HG02885 (cell line): ENCODE data around the gene TTN.

Source experiments
- ATAC-seq: cut with Tn5 transposase; IDR thresholded peaks from one replicate; pipeline ENCODE4 v1.9.1; 2021; ENCODE audit warnings: mild to moderate bottlenecking; ENCODE audit not compliant: unreplicated experiment, poor library complexity

Gene TTN

DNA sequence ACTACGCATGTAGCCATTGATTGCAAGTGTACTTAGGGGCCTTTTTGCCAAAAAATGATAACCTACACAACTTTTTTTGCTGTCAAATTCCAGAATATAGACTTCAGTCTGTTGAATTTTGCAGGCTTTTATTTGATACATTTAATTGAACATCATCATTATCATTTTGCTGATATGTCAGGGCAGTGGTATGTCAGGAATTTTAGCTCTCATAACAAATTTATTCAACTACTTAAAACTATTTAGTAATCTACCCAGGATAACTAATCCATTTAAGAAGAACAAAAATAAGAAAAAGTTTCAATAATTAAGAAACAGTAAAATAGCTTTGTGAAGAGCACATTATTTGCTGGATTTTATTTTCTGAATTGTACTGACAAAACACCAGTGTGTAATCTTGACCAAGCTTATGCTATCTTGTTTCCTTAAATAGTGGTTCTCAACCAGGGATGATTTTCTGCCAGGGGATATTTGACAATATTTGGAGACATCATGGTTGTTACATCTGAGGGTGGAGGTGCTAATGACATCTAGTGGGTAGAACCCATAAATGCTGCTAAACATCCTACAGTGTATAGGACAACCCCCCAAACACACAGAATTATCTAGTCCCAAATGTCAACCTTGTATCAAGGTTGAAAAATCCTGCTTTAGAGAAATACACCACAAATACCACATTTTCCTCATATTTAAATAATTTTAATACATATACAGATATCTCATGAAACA, 12.1 kb upstream of the TTN start:
- peak; percentile 46 for ATAC-seq

DNA sequence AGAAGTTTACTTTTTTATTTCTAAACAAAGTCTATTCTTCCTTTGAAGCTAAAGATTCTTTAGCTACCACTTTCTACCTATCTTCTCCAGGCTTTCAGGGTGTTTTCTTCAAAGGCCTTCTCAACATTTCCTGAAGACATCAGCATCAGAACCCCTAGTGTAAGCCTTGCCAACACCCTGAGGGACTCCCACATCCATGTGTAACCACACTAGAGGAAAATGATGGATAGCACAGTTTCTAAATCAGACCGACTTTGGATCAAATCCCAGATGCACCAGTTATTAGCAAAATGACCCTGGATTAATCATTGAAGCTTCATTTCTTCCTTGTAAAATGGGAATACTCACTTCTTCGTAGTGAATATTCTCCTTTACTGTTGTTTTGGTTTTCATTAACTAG, 4.7 kb upstream of the TTN start:
- no peak for ATAC-seq

DNA sequence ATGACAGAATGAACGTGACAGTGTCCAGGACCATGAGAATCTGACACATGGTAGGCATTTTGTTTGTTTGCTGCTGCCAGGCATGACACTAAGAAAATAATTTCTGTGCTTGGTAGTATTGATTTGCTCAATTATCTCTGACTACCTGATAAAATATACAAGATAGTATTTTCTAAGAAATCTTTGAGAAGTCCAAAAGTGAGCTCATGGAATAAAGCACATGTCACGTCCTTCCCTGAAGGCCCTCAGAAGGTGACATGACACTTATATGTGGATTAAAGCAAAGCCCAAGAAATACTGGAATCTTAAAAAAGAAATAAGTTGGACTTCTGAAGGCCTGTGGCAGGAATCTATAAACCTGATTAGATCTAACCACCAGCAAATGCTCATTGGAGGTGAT, 3.8 kb upstream of the TTN start:
- no peak for ATAC-seq

DNA sequence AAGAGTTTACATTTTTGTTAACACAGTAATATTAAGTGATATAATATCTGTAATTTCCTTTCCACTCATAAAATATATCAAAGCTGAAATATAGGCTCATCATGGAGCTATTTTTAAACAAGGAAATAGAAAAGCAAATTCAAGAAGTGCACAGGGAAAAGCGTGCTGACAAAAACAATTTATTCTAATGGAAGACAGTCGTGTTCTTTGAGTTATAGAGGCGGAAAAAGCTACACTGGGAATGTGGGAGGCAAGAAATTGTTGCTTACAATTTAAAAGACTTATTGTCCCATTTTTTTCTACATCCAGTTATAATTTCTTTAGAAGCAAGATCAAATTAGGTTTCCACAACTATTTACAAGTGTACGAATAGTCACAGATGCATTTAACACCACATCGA, 3.2 kb upstream of the TTN start:
- no peak for ATAC-seq

DNA sequence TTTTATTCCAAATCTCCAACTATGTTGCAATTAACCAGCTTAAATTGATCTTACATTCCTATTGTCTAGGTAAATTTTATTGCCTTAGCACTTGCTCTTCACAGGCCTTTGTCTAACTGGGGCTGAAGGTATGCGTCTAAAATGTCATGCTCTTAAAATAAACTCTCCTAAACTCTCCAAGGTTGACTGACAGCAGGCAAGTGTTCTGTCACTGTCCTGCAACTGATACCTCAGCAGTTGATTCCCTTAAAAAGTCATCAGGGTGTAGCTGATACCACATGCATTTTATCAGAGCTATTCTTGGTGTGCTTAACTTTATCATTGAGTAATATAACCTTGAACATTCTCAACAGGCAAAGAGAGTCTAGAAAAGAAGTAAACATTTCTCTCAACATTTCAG, 680 bp downstream of the TTN start:
- ATAC-seq: no peak

DNA sequence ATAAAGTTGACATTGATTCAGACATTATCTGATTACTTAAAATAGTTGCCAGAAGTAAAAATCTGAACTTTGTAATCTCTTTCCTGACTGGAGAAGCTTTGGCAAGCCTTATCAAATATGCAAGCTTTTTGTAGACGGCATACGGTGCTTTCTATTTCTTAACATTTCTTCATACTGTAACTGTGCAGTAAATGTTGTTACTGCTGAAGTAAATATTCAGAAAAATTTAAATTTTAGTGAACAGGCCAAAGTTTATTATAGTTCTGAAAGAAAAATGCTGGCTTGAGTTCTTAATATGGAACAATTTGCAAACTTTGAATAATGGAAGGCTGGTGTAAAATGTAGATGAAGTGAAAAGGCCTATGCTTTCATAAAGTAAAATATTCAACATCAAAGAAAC, 1.8 kb downstream of the TTN start:
- ATAC-seq: no peak

DNA sequence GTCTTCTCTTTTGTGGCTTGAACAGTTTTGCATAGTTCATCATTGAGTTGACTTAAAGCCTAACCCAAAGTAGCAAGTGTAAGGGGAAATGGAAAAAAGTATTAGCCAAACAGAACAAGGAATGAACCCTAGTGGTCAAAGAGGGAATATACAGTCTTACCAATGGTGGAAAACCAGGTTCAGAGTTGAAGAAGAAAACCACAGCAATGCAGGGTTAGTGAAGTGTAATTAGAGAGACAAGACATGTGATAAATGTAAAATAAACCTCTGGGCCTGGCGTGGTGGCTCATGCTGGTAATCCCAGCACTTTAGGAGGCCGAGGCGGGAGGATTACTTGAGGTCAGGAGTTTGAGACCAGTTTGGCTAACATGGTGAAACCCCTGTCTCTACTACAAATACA, 2.4 kb downstream of the TTN start:
- peak; percentile 77 for ATAC-seq

DNA sequence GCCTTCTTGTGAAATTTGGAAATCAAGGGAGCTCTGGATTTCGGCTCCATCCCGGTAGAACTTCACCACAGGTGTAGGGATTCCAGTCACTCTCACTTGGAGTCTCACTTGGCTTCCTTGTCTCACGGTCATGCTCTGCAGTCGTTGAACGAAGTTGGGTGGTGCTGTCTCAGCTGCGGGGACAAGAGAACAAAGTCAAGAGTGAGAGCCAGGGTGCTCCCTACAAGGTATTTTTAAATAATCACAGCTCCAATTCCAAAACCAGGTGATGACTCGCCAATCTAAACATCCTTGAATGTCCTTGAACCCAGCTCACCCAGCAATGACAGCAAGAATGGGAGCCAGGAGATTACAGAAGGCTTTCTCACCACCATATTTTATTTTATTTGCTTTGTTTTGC, 6.7 kb downstream of the TTN start:
- ATAC-seq: no peak

DNA sequence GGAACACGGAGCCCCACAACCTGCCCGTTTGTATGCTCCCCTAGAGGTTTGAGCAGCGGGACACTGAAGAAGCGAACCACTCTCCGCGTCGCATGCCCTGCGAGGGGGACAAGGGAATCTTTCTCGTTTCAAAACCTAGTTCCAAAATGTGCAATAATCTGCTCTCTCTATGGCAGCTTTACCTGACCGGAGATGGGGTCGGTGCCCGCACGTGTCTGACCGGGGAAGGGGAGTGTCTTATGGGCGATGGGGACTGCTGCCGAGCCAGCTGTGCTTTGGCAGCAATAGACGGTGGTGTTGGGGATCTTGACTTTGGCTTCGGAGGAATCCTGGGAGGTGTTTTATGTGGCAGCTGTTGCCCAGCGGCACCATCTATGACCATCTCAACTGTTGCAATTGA, 7.9 kb downstream of the TTN start:
- ATAC-seq: no peak

DNA sequence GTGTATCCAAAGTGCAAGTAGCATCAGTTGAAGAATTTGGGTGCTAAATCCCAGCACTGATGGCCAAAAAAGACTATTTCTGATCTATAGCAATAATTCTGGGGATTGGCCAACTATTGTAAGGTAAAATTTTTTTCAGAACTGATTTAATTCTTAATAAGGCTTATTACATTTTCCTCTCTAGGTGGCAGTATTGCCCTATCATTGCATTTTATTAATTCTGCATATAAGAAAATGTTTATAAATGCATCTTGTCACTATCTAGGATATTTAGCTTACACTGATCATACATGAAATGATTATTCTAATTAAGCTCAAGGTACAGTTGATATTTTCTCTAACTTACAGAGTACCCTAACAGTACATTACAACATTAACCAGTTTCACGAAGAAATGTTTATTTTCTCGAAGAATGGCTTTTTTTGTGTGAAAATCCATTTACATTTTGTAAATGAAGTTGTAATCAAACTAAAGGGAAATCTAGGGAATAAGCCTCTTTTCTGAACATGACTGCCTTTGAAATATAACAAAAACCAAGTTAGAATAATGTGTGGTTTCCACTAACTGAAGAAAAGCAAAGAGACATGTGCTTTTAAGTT, 11.0 kb downstream of the TTN start:
- no peak for ATAC-seq

DNA sequence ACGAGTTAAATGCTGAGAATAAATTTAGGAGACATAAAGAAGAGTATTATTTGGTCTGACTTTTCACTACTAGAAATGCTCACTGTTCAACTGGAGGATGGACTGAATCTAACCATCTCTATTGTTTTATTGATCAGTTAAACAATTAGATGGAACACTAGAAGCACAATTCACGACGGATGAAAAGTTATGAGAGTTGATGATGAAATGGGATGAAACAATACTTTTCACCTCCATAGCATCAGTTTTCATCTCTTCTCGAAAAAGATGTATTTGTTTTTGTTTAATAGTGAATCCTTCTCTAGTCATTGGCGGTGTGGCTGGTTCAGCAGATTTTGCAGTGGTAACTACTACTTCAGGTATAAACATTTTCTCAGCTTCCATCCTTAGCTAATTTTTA, 19.3 kb downstream of the TTN start:
- ATAC-seq: no peak

DNA sequence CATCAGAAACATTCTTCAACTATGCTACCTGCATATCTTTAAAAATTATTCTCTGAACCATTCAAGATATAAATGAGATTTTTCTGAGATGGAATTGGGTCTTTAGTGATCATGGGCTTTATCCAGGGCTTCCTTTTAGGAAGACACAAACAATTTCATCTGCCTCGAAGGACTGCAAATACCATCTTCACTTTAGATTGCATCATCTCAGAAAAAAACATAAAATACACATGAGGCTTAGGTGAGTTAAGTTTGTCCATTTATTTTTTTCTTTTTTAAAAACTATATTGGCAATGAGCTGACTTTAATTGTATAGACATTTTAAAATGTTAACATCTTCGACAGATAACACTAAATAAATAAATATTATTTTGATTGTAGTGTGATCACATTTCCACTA, 20.1 kb downstream of the TTN start:
- no peak for ATAC-seq

DNA sequence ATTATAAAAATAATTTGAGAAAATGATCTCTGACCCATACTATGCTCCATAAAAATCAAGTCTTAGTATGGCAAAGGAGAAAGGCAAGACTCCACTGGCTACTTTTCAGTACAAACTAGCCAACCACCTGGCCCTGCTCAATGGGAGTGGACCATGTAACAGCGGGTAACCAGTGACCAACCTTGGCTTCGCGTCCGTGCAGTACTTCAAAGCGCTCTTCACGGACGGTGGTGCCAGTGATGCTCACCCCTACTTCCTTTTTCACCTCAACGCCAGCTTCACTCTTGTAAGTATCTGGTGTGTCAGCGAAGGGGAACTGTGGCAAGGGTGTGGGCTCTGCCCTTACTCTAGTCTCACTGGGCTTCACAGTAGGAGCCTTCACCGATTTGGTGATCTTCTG, 23.3 kb downstream of the TTN start:
- no peak for ATAC-seq

DNA sequence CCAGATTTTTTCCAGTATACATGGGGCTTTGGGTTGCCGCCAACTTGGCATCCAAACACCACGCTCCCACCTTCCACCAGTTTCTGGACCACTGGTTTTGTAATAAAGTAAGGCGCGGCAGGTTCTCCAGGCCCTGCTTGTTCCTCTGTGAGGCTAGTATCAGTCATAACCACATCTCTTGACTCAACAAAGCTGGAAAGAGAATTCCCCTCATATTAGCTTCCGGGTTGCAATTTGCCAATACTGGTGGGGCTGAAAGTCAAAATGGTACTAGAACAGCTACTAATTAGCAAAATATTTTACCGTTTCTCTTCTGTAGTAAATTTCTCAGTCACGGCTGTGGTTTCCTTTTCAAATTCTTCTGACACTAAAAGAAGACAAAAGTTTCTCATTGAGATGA, 25.0 kb downstream of the TTN start:
- ATAC-seq: peak; percentile 74

DNA sequence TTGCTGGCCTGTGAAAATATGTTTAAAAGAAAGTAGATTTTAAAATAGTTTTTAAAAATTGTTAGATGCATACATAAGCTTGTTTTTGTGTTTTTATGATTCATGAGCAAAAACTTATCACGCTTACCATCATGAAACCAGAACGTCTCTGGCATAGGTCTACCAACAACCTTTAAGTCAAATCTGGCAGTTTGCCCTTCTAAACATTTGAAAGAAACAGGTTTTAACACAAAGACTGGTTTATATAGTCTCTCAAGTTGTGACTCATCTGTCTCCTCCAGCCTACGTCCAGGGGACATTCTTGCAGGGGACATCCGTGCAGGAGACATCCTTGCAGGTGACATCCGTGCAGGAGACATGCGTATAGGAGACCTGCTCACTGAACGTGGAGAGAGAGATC, 29.6 kb downstream of the TTN start:
- no peak for ATAC-seq

DNA sequence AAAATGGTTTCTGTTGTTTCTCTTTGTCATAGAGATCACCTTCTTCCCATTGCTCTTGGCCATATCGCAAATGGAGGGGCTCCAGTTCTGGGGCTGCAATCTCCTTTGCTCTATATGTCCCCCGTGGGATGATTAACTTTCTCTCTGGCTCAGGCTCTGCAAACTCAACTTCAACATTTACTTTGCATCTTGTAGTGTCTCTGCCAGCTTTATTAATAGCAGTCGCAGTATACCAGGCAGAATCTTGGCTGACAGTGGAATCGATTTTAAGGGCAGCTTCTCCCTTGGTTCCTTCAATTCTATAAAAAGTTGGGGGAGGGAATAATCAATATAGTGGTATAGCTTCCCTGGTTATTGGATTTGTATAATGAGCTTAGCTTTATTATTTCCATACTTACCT, 30.5 kb downstream of the TTN start:
- ATAC-seq: no peak

DNA sequence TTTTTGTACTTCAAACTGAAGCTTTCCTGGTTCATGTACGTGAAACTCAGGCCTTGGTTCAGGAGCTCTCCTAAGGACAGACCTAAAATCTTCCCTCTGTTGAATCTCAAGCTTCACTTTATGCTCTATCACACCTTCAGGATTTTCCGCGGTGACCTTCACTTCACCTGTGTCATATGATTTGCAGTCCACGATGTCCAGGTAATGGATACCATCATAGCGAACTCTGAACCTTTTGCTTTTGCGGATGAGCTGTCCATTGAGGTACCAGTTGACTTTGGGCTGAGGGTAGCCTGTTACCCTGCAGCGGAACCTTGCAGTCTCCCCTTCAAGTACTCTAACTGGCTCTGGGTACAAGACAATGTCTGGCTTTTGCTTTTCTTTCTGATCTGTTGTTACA, 31.2 kb downstream of the TTN start:
- no peak for ATAC-seq

DNA sequence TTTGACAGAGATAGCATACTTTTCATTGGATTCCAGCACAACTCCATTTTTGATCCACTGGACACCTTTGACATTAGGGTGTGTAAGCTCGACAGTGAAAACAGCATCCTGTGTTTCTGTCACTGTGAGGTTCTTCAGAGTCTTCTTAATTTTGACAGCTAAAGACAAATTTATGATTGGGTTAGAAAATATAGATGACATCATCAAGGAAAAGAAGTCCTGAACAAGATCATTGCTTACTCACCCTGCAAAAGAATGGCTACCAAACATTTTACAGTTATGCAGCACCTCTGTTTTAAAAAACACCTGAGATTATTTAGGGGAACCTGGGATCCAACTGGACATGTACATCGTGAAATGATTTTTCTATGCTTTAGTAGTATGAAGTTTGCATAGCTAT, 36.7 kb downstream of the TTN start:
- no peak for ATAC-seq

DNA sequence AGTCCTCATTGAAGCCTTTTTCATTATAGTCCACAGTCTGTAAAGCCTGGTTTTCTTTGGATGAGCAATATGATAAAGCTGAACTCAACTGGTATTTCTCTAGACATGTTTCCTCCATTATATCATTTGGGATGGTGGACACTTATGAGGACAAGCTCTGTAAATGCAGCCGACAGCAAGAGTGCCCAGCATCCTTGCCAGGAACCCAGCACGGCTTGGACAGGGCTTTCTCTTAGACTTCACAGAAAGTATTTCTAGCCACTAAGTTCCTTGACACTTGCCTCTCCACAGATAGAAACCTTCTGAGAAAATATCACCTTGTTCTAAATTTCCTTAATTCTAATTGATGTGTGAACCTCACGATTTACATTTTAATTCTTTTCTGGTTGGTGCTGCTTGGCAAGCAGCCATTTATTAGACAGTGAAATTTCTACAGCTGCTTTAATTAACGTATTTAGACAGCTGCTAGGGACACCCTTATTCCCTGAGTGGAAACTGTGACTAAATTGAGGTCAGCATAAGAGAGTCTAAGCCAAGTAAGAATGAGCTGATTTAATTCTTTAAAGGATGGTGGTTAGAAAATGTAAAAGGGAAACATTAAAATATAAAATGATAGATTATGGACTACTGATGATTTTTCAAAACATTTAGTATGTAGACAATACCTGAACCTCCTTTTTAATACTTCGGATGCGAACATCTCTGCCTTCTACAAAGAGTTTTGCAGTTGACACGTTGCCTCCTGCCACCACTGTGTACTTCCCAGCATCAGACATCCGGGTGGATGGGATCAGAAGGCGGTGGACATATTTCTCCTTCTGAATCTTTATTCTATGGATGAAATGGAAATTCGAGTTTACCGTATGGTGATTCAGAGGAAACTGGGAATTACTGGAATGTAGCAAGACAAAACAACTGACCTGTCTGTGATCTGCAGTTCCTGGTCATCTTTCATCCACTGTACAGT, 39.8 kb downstream of the TTN start:
- ATAC-seq: no peak

DNA sequence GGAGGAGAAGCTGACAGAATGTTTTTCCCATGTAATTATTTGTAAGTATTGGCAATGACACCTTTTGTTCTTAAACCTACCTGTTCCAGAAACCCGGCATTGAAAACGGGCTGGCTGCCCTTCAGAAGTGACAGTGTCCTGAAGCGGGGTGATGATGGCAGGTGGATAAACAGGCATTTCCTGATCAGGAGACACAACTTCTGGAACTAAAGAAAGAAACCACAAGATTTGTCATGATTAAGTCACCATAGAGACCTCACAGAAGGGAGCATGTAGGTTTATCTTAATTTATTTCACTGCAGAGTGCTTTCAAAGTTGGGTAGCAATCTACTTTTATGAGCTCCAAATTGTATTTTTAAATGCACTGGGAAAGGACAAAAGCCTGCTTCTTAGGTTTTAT, 43.1 kb downstream of the TTN start:
- no peak for ATAC-seq

DNA sequence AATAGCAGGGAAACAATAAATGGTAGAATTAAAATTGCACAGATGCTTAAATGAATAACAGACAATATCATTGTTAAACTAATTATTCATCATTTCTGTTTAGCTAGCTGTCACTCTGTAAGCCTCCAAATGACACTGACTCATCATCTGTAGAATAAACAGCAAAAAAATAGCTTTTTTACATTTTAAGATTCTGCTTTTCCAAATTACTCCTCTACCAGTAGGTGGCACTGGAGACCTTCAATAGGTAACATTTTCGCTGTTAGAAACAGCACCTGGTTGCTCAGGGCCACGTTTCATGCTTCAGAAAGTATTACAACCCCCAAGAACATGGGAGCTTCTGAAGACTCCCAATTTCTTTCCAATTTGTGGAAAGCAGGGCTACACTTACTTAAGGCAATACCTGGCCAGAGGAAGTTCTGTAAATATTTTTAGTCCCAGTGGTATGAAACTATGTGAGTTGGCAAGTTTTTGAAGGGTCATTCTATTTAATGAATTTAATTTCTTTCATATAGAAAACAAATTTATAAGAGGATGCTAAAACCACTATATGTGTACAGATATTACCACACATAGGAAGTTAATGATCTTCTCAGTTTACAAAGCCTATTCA, 45.4 kb downstream of the TTN start:
- ATAC-seq: peak; percentile 80
